IMR-90 (cell line): ENCODE data around the gene STAMBPL1. TPM values are rescaled to one million over a fixed set of nuclear protein-coding genes. Genes with fewer than 3 reads are reported as not detected.
A peak's percentile ranks its signal among the peaks of the same experiment; 100 is the strongest.

Experiments used
- ATAC-seq: fragments of 200-7000 bp; cut with Tn5 transposase; 2 replicates; pipeline ENCODE4 v1.9.1; 2020; ENCODE audit warnings: low read depth, mild to moderate bottlenecking, moderate library complexity
- BruUV-seq: library from RNA; stranded (reverse); fragments of 400-500 nt; replicated peaks from 2 replicates; lab custom pipeline; 2021; lab: Mats Ljungman, UMichigan
- CTCF ChIA-PET: fragments of 300-600 bp; formaldehyde crosslinking; extraction: SDS; loops from one replicate; lab custom pipeline; 2021; ENCODE audit warnings: antibody characterized with exemption; lab: Yijun Ruan, JAX
- POLR2A ChIA-PET: fragments of 300-600 bp; sonication (Branson Sonifier 250); formaldehyde crosslinking; loops from one replicate; lab custom pipeline; 2022; ENCODE audit warnings: antibody characterized with exemption; ENCODE audit not compliant: unreplicated experiment; lab: Charles Lee
- DNase-seq: peaks from one replicate; pipeline ENCODE4 v3.0.0; 2013
- H2AFZ ChIP-seq: replicated peaks from 2 replicates; pipeline ENCODE3; 2013; ENCODE audit warnings: low read length, mild to moderate bottlenecking; ENCODE audit not compliant: poor library complexity
- H2AK5ac ChIP-seq: 2 replicates; pipeline ENCODE4 v1.6.1; 2013; ENCODE audit warnings: low read depth, low read length, inconsistent platforms
- H2AK9ac ChIP-seq: replicated peaks from 2 replicates; pipeline ENCODE3; 2013; ENCODE audit warnings: mild to moderate bottlenecking, low read depth, low read length, moderate library complexity; ENCODE audit not compliant: poor library complexity
- H2BK120ac ChIP-seq: 2 replicates; pipeline ENCODE4 v1.6.1; 2013; ENCODE audit warnings: low read depth, low read length, inconsistent platforms
- H2BK15ac ChIP-seq: 3 replicates; pipeline ENCODE4 v1.6.1; 2013; ENCODE audit warnings: low read depth, low read length, inconsistent platforms
- H2BK20ac ChIP-seq: 2 replicates; pipeline ENCODE4 v1.6.1; 2013; ENCODE audit warnings: low read depth, mild to moderate bottlenecking, inconsistent platforms, low read length, moderate library complexity
- H2BK5ac ChIP-seq: 2 replicates; pipeline ENCODE4 v1.6.1; 2013; ENCODE audit warnings: mild to moderate bottlenecking, low read depth, low read length, inconsistent platforms; ENCODE audit not compliant: poor library complexity, severe bottlenecking
- H3K14ac ChIP-seq: replicated peaks from 2 replicates; pipeline ENCODE4 v1.6.1; 2013; ENCODE audit warnings: low read depth, low read length, inconsistent platforms
- H3K18ac ChIP-seq: 2 replicates; pipeline ENCODE4 v1.6.1; 2013; ENCODE audit warnings: low read depth, low read length, control low read depth
- H3K23ac ChIP-seq: 2 replicates; pipeline ENCODE4 v1.6.1; 2013; ENCODE audit warnings: low read depth, low read length, inconsistent platforms
- H3K27ac ChIP-seq: 2 replicates; pipeline ENCODE4 v1.5.1; 2013; ENCODE audit warnings: mild to moderate bottlenecking, control low read depth, low read length; ENCODE audit not compliant: insufficient read depth
- H3K27me3 ChIP-seq: 2 replicates; pipeline ENCODE4 v1.6.1; 2013; ENCODE audit warnings: low read length; ENCODE audit not compliant: control insufficient read depth, insufficient read depth
- H3K36me3 ChIP-seq: 2 replicates; pipeline ENCODE4 v1.6.1; 2013; ENCODE audit warnings: low read length, mixed read lengths; ENCODE audit not compliant: control insufficient read depth, insufficient read depth
- H3K4ac ChIP-seq: 2 replicates; pipeline ENCODE4 v1.6.1; 2013; ENCODE audit warnings: low read depth, low read length, inconsistent platforms
- H3K4me1 ChIP-seq: 2 replicates; pipeline ENCODE4 v1.6.1; 2013; ENCODE audit warnings: low read length, mixed read lengths; ENCODE audit not compliant: control insufficient read depth, insufficient read depth
- H3K4me2 ChIP-seq: 2 replicates; pipeline ENCODE4 v1.6.1; 2013; ENCODE audit warnings: low read depth, mild to moderate bottlenecking, control low read depth, low read length, moderate library complexity
- H3K4me3 ChIP-seq: 2 replicates; pipeline ENCODE4 v1.5.1; 2013; ENCODE audit warnings: low read depth, mild to moderate bottlenecking, control low read depth, low read length, moderate library complexity; ENCODE audit not compliant: insufficient read depth
- H3K56ac ChIP-seq: 2 replicates; pipeline ENCODE4 v1.6.1; 2013; ENCODE audit warnings: low read length, inconsistent platforms; ENCODE audit not compliant: insufficient read depth; ENCODE audit errors: extremely low read depth
- H3K79me1 ChIP-seq, 2 experiments: 2 replicates each; pipeline ENCODE4 v1.6.1; 2013; ENCODE audit warnings: low read length in 2 of 2, inconsistent platforms in 1 of 2, low read depth in 1 of 2
- H3K9ac ChIP-seq: 2 replicates; pipeline ENCODE4 v1.6.1; 2013; ENCODE audit warnings: low read depth, low read length, control low read depth
- H3K9me1 ChIP-seq: 2 replicates; pipeline ENCODE4 v1.6.1; 2013; ENCODE audit warnings: low read length, inconsistent platforms; ENCODE audit not compliant: insufficient read depth
- H3K9me3 ChIP-seq: 2 replicates; pipeline ENCODE4 v1.6.1; 2013; ENCODE audit warnings: low read length; ENCODE audit not compliant: control insufficient read depth, insufficient read depth
- H4K20me1 ChIP-seq: 2 replicates; pipeline ENCODE4 v1.6.1; 2013; ENCODE audit warnings: low read length, inconsistent platforms; ENCODE audit not compliant: insufficient read depth
- H4K5ac ChIP-seq: 2 replicates; pipeline ENCODE4 v1.6.1; 2013; ENCODE audit warnings: mild to moderate bottlenecking, low read depth, low read length, control low read depth
- H4K8ac ChIP-seq, 2 experiments: 2 replicates each; pipeline ENCODE4 v1.6.1; 2013; ENCODE audit warnings: low read depth in 2 of 2, low read length in 2 of 2, control low read depth in 1 of 2, inconsistent platforms in 1 of 2
- H4K91ac ChIP-seq: 2 replicates; pipeline ENCODE4 v1.6.1; 2013; ENCODE audit warnings: low read depth, low read length, inconsistent platforms; ENCODE audit not compliant: insufficient read depth
- CHD1 ChIP-seq: IDR thresholded peaks from 2 replicates; pipeline ENCODE4 v1.6.1; 2012; ENCODE audit warnings: low read depth, low read length, improper control_type of control experiment
- CTCF ChIP-seq: conservative IDR thresholded peaks from 2 replicates; pipeline ENCODE4 v1.5.1; 2012; ENCODE audit warnings: mild to moderate bottlenecking, low read depth, low read length, improper control_type of control experiment
- FOS ChIP-seq: fragments of 150-350 bp; IDR thresholded peaks from 2 replicates; pipeline ENCODE4 v1.6.1; 2016; ENCODE audit warnings: low read depth, low read length
- MXI1 ChIP-seq: IDR thresholded peaks from 2 replicates; pipeline ENCODE4 v1.6.1; 2012; ENCODE audit warnings: low read depth, mild to moderate bottlenecking, low read length, moderate library complexity, borderline replicate concordance
- NFE2L2 ChIP-seq: fragments of 150-350 bp; IDR thresholded peaks from 2 replicates; pipeline ENCODE4 v1.6.1; 2016; ENCODE audit warnings: low read depth, mild to moderate bottlenecking, low read length
- POLR2A ChIP-seq: IDR thresholded peaks from 2 replicates; pipeline ENCODE4 v1.6.1; 2012; ENCODE audit warnings: mild to moderate bottlenecking, low read depth, low read length
- RAD21 ChIP-seq: IDR thresholded peaks from 2 replicates; pipeline ENCODE4 v1.6.1; 2012; ENCODE audit warnings: low read length, improper control_type of control experiment
- RCOR1 ChIP-seq: IDR thresholded peaks from 2 replicates; pipeline ENCODE4 v1.6.1; 2012; ENCODE audit warnings: mild to moderate bottlenecking, low read length, improper control_type of control experiment; ENCODE audit not compliant: insufficient replicate concordance
- RFX5 ChIP-seq: IDR thresholded peaks from 2 replicates; pipeline ENCODE4 v1.8.0; 2012; ENCODE audit warnings: low read depth, mild to moderate bottlenecking, low read length, moderate library complexity
- WGBS, 2 experiments: methylation state at CpG; one replicate each; pipeline versions ENCODE4 v1.1.5 to v1.1.7; 2013; ENCODE audit warnings: missing lambda C conversion rate in 2 of 2; ENCODE audit not compliant: insufficient read length in 1 of 2; ENCODE audit errors: extremely low coverage in 2 of 2; 5-methylcytosine and 5-hydroxymethylcytosine counted together
- dilution Hi-C: fragments of 300-500 bp; cut with HindIII; formaldehyde crosslinking; loops from one replicate; pipeline ENCODE4 v1.14.3; 2018; ENCODE audit warnings: low sequenced_read_pairs; ENCODE audit not compliant: unreplicated experiment
- in situ Hi-C: fragments of 300-500 bp; cut with MboI; formaldehyde crosslinking; loops from 3 replicates; pipeline ENCODE4 v1.14.3; 2019; ENCODE audit warnings: low sequenced_read_pairs, inconsistent platforms, mixed read lengths
- intact Hi-C: fragments of 100-400 bp; cut with micrococcal nuclease; formaldehyde crosslinking; loops from 2 replicates; pipeline ENCODE4 v1.10.0; 2022
- polyA plus RNA-seq, 3 experiments: library from polyadenylated mRNA; depleted of rRNA; stranded (reverse); fragments of >200 nt; gene quantifications; 2 replicates each; pipeline ENCODE4 v1.2.3, GENCODE V29; 2012; ENCODE audit warnings: low replicate concordance in 1 of 3
- total RNA-seq: library from RNA; depleted of rRNA; stranded (reverse); fragments of >200 nt; gene quantifications from 2 replicates; pipeline ENCODE4 v1.2.3, GENCODE V29; 2012

The STAMBPL1 gene
- total and polyA plus RNA-seq, 2 of the 4 experiments (the other 2 are of a cell fraction), result 26.8 to 28.1 TPM

- TF ChIP-seq RFX5, result no peak
Measured at GRCh38 chr10:88918191-88918905, 38.3 kb downstream of the STAMBPL1 start (continued).

- dilution Hi-C loops, result no loop called here
- no peak for ATAC-seq
- no peaks in the 10 kb centered on the region for H3K27me3 ChIP-seq
- peak overlapping the region; percentile 83 for H3K23ac ChIP-seq
- peaks cover 17% of the 10 kb centered on the region for H3K9me1 ChIP-seq
- H2BK120ac ChIP-seq, result peak overlapping the region; percentile 91
- peak overlapping the region; percentile 51; the same call in 2 of the 3 replicates for H2BK15ac ChIP-seq
- H2AFZ ChIP-seq, result no peak overlapping the region
- H3K9me3 ChIP-seq, result no peaks in the 10 kb centered on the region
- CTCF ChIA-PET, result interaction anchor here (1.6 kb wide), 1 partner anchor 16 kb away, joined by 4 read pairs; no protein-coding TSS in a partner anchor
- POLR2A ChIA-PET, result no interaction called here
- H3K14ac ChIP-seq, result peak overlapping the region; percentile 71
- peak overlapping the region; percentile 63; the same call in 1 of the 2 replicates for H3K27ac ChIP-seq
- in situ Hi-C loops, result no loop called here
- peak overlapping the region; percentile 89 for H3K4ac ChIP-seq
- H3K36me3 ChIP-seq, result peaks cover 15% of the 10 kb centered on the region
- H4K91ac ChIP-seq, result peak overlapping the region; percentile 53; the same call in 1 of the 2 replicates
- peaks cover 25 to 54% of the 10 kb centered on the region in 2 experiments for H3K79me1 ChIP-seq
- no peak overlapping the region for H3K4me2 ChIP-seq
- H3K4me3 ChIP-seq, result no peak overlapping the region
- TF ChIP-seq CHD1 (no peak), FOS (no peak), MXI1 (no peak), CTCF (no peak), NFE2L2 (no peak), RAD21 (no peak), RCOR1 (peak; percentile 80), POLR2A (no peak)
- peak overlapping the region; percentile 10; the same call in 1 of the 2 replicates for H3K56ac ChIP-seq
- no CpG with 5 or more reads among the region's 1 CpG for WGBS, 2 experiments
- H3K9ac ChIP-seq, result no peak overlapping the region
- H2AK5ac ChIP-seq, result peak overlapping the region; percentile 57
- peak overlapping the region; percentile 96 for H2BK20ac ChIP-seq
- peaks cover 32% of the 10 kb centered on the region for H3K4me1 ChIP-seq
- H4K5ac ChIP-seq, result peak overlapping the region; percentile 72; the same call in 1 of the 2 replicates
- H4K20me1 ChIP-seq, result no peaks in the 10 kb centered on the region
- peak overlapping the region; percentile 7 to 61; a peak in 3 of 4 replicates for H4K8ac ChIP-seq
- H2AK9ac ChIP-seq, result no peak overlapping the region
- BruUV-seq, result no TSS peak
- no peak for DNase-seq
- intact Hi-C loops, result no loop called here
- peak overlapping the region; percentile 83 for H2BK5ac ChIP-seq
- H3K18ac ChIP-seq, result peak overlapping the region; percentile 97
Measured at GRCh38 chr10:88919041-88919440, 39.0 kb downstream of the STAMBPL1 start.
